Stimulated activated CD4-positive, alpha-beta T cell treated with anti-CD3 and anti-CD28 coated beads, TNF-alpha, amount 100 ng/mL, for 48 hours (primary cell): ENCODE measurements around the gene MAK.

Experiments used
- DNase-seq, 3 donors: peaks; one replicate each; pipeline ENCODE4 v3.0.0-alpha.2; 2020; ENCODE audit warnings: low read depth in 3 of 3

The MAK gene

GRCh38 chr6:10725044-10725443 lies 113.3 kb downstream of the MAK start:
- no peak for DNase-seq

GRCh38 chr6:10723567-10723881 lies 114.8 kb downstream of the MAK start:
- DNase-seq, result no peak

- DNase-seq, result peak; percentile 76 to 93 (median 79)
These were observed 115.3 kb downstream of the MAK start, which contains the start of gene TMEM14C for GRCh38 chr6:10722820-10723566. Gene TMEM14C, plus strand, starts transcription at chr6:10723070. Its CDS starts 1,544 bp downstream, at chr6:10724614.

- DNase-seq, result no peak
These were observed 115.8 kb downstream of the MAK start for GRCh38 chr6:10722570-10722819.

- no peak for DNase-seq
These were observed 116.3 kb downstream of the MAK start for GRCh38 chr6:10721850-10722569.

GRCh38 chr6:10720960-10721849 lies 117.1 kb downstream of the MAK start:
- DNase-seq, result peak in 1 of 3 donors; percentile 21

- peak in 2 of 3 donors; percentile 11 to 43 for DNase-seq
These were observed 117.9 kb downstream of the MAK start for GRCh38 chr6:10720265-10720959.

- DNase-seq, result no peak
These were observed 118.4 kb downstream of the MAK start for GRCh38 chr6:10719964-10720264.

- DNase-seq, result peak in 2 of 3 donors; percentile 35 to 56
These were observed 118.9 kb downstream of the MAK start for GRCh38 chr6:10719296-10719963.

- DNase-seq, result no peak
These were observed 124.4 kb downstream of the MAK start for GRCh38 chr6:10713962-10714361.
